HepG2 (cell line): ENCODE results near the gene FAM3A. TPM values are rescaled to one million over a fixed set of nuclear protein-coding genes. Genes with fewer than 3 reads are reported as not detected.

Experiments
- ARNT ChIP-seq: fragments of 450-650 bp; IDR thresholded peaks from 2 replicates; pipeline ENCODE4 v1.6.1; 2017
- CEBPB ChIP-seq: IDR thresholded peaks from 2 replicates; pipeline ENCODE4 v1.6.1; 2011; ENCODE audit warnings: low read depth, low read length, improper control_type of control experiment, borderline replicate concordance
- CSRNP2 ChIP-seq: sonication (generic); formaldehyde crosslinking; conservative IDR thresholded peaks from 2 replicates; pipeline ENCODE4 v1.8.0; 2022; ENCODE audit warnings: low read depth, missing genetic modification reagents
- DNMT3B ChIP-seq: conservative IDR thresholded peaks from 2 replicates; pipeline ENCODE4 v1.6.1; 2016; ENCODE audit warnings: missing biosample characterization, control low read depth
- DPF2 ChIP-seq: sonication (generic); formaldehyde crosslinking; IDR thresholded peaks from 2 replicates; pipeline ENCODE4 v1.4.0; 2020; ENCODE audit warnings: mild to moderate bottlenecking, low read depth, missing genetic modification reagents, borderline replicate concordance
- EP300 ChIP-seq, 3 experiments: sonication (generic) in 1 of 3; formaldehyde crosslinking in 1 of 3; IDR thresholded peaks; 2 replicates each; pipeline versions ENCODE4 v1.5.1 to v1.6.1; 2011 to 2020; ENCODE audit warnings: low read depth in 2 of 3, low read length in 2 of 3, borderline replicate concordance in 1 of 3, improper control_type of control experiment in 1 of 3, mild to moderate bottlenecking in 1 of 3, missing genetic modification reagents in 1 of 3, moderate library complexity in 1 of 3
- FOSL1 ChIP-seq: sonication (generic); formaldehyde crosslinking; IDR thresholded peaks from 2 replicates; pipeline ENCODE4 v1.9.0; 2021; ENCODE audit warnings: missing genetic modification reagents, borderline replicate concordance
- HIVEP1 ChIP-seq: sonication (generic); formaldehyde crosslinking; IDR thresholded peaks from 2 replicates; pipeline ENCODE4 v1.4.0; 2020; ENCODE audit warnings: mild to moderate bottlenecking, missing genetic modification reagents
- IKZF5 ChIP-seq: IDR thresholded peaks from 2 replicates; pipeline ENCODE4 v1.6.1; 2018; ENCODE audit warnings: missing genetic modification reagents, mild to moderate bottlenecking, missing compliant biosample characterization
- PPARG ChIP-seq: conservative IDR thresholded peaks from 2 replicates; pipeline ENCODE4 v1.6.1; 2016; ENCODE audit warnings: missing biosample characterization, missing genetic modification reagents
- RNF2 ChIP-seq: fragments of 450-650 bp; conservative IDR thresholded peaks from 2 replicates; pipeline ENCODE4 v1.6.1; 2016; ENCODE audit warnings: low read depth
- SRY ChIP-seq: sonication (generic); formaldehyde crosslinking; IDR thresholded peaks from 2 replicates; pipeline ENCODE4 v1.8.0; 2022; ENCODE audit warnings: mild to moderate bottlenecking, missing genetic modification reagents
- TCF7L2 ChIP-seq: IDR thresholded peaks from 2 replicates; pipeline ENCODE4 v1.6.1; 2011; ENCODE audit warnings: mild to moderate bottlenecking, low read depth, low read length, moderate library complexity
- TFE3 ChIP-seq: IDR thresholded peaks from 2 replicates; pipeline ENCODE4 v1.6.1; 2016
- ZNF280B ChIP-seq: sonication (generic); formaldehyde crosslinking; IDR thresholded peaks from 2 replicates; pipeline ENCODE4 v1.5.0; 2020; ENCODE audit warnings: missing genetic modification reagents, mild to moderate bottlenecking, borderline replicate concordance
- ZNF335 ChIP-seq: sonication (generic); formaldehyde crosslinking; IDR thresholded peaks from 2 replicates; pipeline ENCODE4 v1.4.0; 2020; ENCODE audit warnings: missing genetic modification reagents
- ZNF432 ChIP-seq: sonication (generic); formaldehyde crosslinking; IDR thresholded peaks from 2 replicates; pipeline ENCODE4 v1.5.0; 2020; ENCODE audit warnings: missing genetic modification reagents, mild to moderate bottlenecking, borderline replicate concordance
- ZNF577 ChIP-seq: sonication (generic); formaldehyde crosslinking; IDR thresholded peaks from 2 replicates; pipeline ENCODE4 v1.4.0; 2020; ENCODE audit warnings: mild to moderate bottlenecking, low read depth, missing genetic modification reagents, borderline replicate concordance
- ZSCAN31 ChIP-seq: sonication (generic); formaldehyde crosslinking; IDR thresholded peaks from 2 replicates; pipeline ENCODE4 v1.5.0; 2020; ENCODE audit warnings: low read depth, mild to moderate bottlenecking, missing genetic modification reagents
- polyA plus RNA-seq, 8 experiments: library from polyadenylated mRNA; depleted of rRNA in 3 of 8; stranded (reverse) in 7 of 8; unstranded in 1 of 8; fragments of >200 nt; fragmentation: Illumina TruSeq in 4 of 8; extraction: Trizol in 4 of 8; gene quantifications; 2 replicates each; pipeline versions ENCODE4 v1.2.1 to v1.2.3, GENCODE V29; 2011 to 2016; ENCODE audit warnings: low read depth in 4 of 8, missing spikeins in 1 of 8, mixed read lengths in 1 of 8; ENCODE audit not compliant: insufficient read depth in 1 of 8
- total RNA-seq, 5 experiments: library from RNA; depleted of rRNA; stranded (reverse); fragments of >200 nt; fragmentation: Illumina TruSeq; extraction: Trizol; gene quantifications; 2 replicates each; pipeline ENCODE4 v1.2.3, GENCODE V29; 2016; ENCODE audit warnings: low read depth in 1 of 5

FAM3A gene
- total and polyA plus RNA-seq, 2 of the 13 experiments (the other 11 are each of a cell fraction or from before 2014, with no cell fraction given): 11.2 to 22.7 TPM

- TF ChIP-seq ARNT (no peak), PPARG (CRISPR knock-in tag) (no peak), ZNF432 (CRISPR knock-in tag) (no peak), RNF2 (no peak), CEBPB (no peak), FOSL1 (CRISPR knock-in tag) (peak; percentile 94), TCF7L2 (no peak), TFE3 (peak; percentile 30; the same call in 1 of the 2 replicates), DPF2 (CRISPR knock-in tag) (no peak), HIVEP1 (CRISPR knock-in tag) (no peak), ZNF335 (CRISPR knock-in tag) (no peak), ZSCAN31 (CRISPR knock-in tag) (no peak), EP300 (IDR thresholded peaks at IDR 0.05; ENCODE audit: low read depth in 2 of 2, low read length in 2 of 2) (peak in 1 of 2 experiments; percentile 93; a peak in 2 of 4 replicates), EP300 (CRISPR knock-in tag; IDR thresholded peaks at IDR 0.05; ENCODE audit: borderline replicate concordance) (peak; percentile 77; the same call in 1 of the 2 replicates), DNMT3B (CRISPR knock-in tag) (no peak), IKZF5 (no peak; the same call in 1 of the 2 replicates), SRY (CRISPR knock-in tag) (no peak), CSRNP2 (CRISPR knock-in tag) (no peak), ZNF577 (CRISPR knock-in tag) (no peak), ZNF280B (CRISPR knock-in tag) (no peak)
Measured at GRCh38 chrX:154541896-154542722, 26.1 kb upstream of the FAM3A start (continued).
